Stimulated activated CD4-positive, alpha-beta T cell treated with anti-CD3 and anti-CD28 coated beads, TNF-alpha, amount 100 ng/mL, for 4 hours (primary cell): Measurements from ENCODE around the gene LILRB3.
"Not testable (repeated sequence)": the region's sequence is repeated elsewhere in the genome, so short reads cannot be mapped to it uniquely, and the experiment has no call there.

ENCODE experiments used
- DNase-seq, 3 experiments: peaks; one replicate each; pipeline ENCODE4 v3.0.0-alpha.2; 2020; ENCODE audit warnings: low read depth in 3 of 3

The LILRB3 gene

DNA sequence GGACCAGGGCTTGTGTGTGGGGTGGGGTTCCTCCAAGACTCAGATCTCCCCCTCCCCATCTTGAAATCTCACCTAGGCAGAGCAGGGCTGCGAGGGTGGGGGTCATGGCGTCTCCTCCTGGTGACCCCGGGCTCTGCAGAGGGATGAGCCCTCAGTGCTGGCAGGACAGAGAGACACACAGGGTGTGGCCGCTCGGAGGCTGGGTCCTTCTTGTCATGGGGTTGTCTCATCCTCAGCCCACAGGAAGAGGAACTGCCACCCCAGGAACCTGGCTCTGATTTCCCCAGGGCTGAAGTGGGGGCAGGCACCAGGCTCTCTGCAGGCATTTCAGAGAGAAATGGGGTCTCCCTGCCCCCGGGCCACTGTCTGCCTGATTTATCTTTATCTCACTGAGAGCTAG, 19.8 kb upstream of the LILRB3 start, which contains the start of gene LILRA6:
LILRA6 (minus strand) TSS at position 145 of the 400 bp plus-strand sequence.
- DNase-seq, result not testable (repeated sequence)

GRCh38 chr19:54242234-54242633, 19.4 kb upstream of the LILRB3 start:
- DNase-seq, result not testable (repeated sequence)

- not testable (repeated sequence) for DNase-seq
Observed at GRCh38 chr19:54240372-54241336, 17.8 kb upstream of the LILRB3 start.

GRCh38 chr19:54239491-54240371, 16.9 kb upstream of the LILRB3 start:
- not testable (repeated sequence) for DNase-seq

- DNase-seq, result no peak
Observed at GRCh38 chr19:54233941-54234340, 11.1 kb upstream of the LILRB3 start.

DNA sequence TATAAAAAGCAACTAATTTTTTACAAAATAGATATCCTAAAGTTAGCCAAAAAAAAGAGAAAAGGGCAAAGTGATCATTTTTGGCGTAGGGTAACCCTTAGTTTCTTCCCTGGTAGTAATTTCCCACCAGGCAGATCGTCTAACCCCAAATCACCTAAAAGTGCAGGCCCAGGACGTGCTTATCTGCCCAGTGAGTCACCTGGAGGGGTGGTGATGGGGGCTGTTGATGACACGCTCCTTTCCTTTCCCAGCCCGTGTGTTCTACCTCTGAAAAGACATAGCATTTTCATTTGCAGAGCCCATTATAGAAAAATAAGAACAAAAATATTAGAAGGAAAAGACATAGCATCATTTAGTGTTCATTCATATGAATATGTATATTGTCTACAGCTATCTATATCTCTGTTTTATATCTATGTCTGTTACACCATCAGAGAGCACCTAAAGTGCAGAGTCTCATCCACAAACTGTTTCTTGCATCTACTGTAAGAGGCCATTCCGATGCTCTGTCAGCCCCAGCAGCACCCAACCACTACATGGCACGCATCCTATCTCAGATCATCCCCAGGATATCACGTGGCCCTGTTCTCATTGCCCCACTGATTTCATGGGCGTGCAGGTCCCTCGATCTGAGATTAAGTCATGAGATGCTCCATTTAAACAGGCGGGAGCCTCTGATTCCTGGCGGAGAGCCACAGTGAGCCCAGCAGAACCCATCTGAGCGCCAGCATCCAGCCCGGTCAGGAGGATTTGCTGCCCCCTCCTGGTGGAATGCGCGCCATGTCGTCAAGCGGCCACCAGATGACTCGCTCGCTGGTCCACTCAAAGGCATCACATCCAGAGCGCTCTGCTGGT, 8.5 kb upstream of the LILRB3 start:
- peak; percentile 67 to 82 (median 73) for DNase-seq

GRCh38 chr19:54230031-54230430, 7.2 kb upstream of the LILRB3 start:
- no peak for DNase-seq

- DNase-seq, result no peak
Observed at GRCh38 chr19:54229146-54229545, 6.3 kb upstream of the LILRB3 start.

GRCh38 chr19:54224619-54225018, 1.8 kb upstream of the LILRB3 start:
- DNase-seq, result not testable (repeated sequence)

- not testable (repeated sequence) for DNase-seq
Observed at GRCh38 chr19:54223937-54224281, 1.1 kb upstream of the LILRB3 start.

GRCh38 chr19:54223277-54223936, 600 bp upstream of the LILRB3 start:
- not testable (repeated sequence) for DNase-seq

DNA sequence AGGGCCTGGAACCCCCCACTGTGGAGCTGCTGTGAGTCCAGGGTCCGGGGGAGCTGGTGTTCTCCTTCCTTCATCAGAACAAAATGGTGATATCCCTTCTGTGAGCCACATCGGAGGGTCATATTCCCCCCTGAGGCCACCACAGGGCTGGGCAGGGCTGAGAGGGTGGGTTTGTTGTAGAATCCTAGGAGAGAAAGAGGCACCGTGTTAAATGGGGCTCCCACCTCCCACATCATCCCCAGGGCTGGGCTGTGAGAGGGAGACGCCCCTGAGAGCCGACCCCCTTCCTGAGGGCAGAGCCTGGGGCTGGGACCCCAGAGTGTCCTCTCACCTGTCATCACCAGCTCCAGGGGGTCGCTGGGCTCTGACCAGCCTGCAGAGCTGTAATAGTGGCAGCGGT, 860 bp downstream of the LILRB3 start:
- DNase-seq, result not testable (repeated sequence)

DNA sequence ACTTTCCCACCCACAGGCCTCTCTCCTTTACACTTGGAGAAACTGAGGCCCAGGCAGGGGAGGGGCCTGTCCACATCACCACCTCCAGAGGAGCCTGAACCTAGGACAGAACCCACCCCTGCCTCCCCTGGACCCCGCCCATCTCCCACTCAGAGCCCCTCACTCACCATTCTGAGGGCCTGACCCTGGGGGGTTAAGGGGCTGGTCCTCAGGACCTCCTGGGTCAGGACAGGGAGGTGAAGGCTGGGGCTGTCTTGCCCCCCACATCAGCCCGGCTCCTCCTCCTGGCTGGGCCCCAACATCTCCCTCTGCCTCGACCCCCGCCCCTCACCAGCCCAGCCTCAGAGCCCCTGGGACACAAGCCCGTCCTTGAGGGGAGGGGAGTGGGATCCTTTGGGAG, 3.1 kb downstream of the LILRB3 start:
- DNase-seq, result not testable (repeated sequence)

DNA sequence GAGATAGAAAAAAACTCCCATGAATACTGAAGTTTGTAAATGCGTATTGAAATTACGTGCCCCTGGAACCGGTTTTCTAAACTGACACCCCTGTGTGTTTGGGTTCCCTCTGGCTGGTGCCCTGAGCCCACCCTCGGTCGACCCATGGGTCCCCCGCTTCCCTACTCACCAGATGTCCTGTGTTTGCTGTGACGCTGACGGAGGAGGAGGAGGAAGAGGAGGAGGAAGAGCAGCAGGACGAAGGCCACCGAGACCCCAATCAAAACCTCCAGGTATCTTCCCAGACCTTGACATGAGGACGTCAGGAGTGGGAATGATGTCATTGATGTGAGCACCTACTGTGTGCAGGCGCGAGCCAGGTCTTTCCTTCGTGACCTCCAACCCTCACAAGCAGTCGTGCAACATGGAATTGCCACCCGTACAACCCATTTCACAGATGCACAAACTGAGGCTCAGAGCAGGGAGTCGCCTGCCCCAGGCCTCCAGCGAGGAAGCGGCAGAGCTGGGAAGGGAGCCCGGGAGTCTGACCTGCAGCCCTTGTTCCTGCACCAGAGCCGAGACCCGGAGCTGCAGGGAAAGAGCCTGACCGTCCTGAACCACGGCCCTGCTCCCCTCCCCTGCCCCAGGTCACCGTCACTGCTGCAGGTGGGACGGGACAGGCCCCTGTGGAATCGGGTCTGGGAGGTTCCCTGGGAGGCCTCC, 3.7 kb downstream of the LILRB3 start:
- DNase-seq, result no peak

DNA sequence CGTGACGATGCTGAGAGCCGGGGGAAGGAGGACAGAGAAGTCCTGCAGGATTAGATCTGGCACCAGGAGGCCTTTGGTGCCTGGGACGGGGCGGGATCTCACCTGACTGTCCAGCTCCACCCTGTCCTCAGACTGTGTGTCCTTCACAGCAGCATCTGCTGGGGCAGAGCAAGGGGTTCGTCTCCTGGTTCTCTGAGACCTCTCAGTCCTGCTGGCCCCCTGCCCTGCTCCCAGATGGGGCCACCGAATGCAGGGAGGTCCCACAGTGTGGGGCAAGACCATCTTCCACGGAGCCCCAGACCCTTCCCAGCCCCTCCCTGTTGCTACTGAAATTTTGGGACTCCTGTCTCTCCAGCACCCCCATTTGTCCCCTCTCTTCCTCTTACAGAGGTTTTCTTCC, 4.5 kb downstream of the LILRB3 start:
- no peak for DNase-seq

- not testable (repeated sequence) for DNase-seq
Observed at GRCh38 chr19:54217517-54218247, 5.1 kb downstream of the LILRB3 start.

DNA sequence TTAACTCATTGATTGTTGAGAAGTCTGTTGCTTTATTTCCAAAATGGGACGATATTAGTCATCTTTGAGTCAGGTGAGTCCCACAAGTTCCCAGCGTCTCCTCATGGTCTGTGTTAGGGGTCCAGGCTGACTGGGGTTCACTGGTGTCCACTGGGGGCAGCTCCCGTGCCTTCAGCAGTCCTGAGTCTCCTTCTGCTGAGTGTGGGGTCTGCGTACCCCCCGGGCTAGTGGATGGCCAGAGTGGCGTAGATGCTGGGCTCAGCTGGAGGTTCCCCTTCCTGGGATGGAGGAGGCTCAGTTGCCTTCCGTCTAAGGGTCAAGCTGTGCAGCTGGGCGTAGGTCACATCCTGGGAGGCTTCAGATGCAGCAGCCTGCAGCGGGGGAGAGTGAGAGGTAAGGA, 5.9 kb downstream of the LILRB3 start:
- DNase-seq, result no peak

DNA sequence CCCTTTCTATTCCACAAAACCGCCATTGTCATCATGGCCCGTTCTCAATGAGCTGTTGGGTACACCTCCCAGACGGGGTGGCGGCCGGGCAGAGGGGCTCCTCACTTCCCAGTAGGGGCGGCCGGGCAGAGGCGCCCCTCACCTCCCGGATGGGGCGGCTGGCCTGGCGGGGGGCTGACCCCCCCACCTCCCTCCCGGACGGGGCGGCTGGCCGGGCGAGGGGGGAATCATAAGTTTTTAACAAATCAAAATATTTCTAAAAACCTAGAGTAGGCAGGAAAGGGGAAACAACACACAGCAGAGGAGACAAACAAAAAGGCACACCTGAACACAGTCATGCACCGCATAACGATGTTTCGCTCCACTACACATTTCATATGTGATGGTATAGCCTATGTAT, 8.1 kb downstream of the LILRB3 start:
- not testable (repeated sequence) for DNase-seq

- DNase-seq, result not testable (repeated sequence)
Observed at GRCh38 chr19:54214217-54214616, 8.6 kb downstream of the LILRB3 start.

- no peak for DNase-seq
Observed at GRCh38 chr19:54211235-54211634, 11.6 kb downstream of the LILRB3 start.
